Fibroblast of skin of scalp (primary cell): ENCODE data around the gene MAP7D2.
A peak's percentile ranks its signal among the peaks of the same experiment; 100 is the strongest.

Experiments used
- DNase-seq: peaks from one replicate; pipeline ENCODE4 v3.0.0-alpha.2; 2013

Gene MAP7D2

GRCh38 chrX:20112022-20112774 lies 4.5 kb downstream of the MAP7D2 start:
- no peak for DNase-seq

- no peak for DNase-seq
These were observed 5.4 kb downstream of the MAP7D2 start for GRCh38 chrX:20111271-20111670.

GRCh38 chrX:20101934-20102581 lies 14.6 kb downstream of the MAP7D2 start:
- no peak for DNase-seq

GRCh38 chrX:20091499-20091898 lies 25.2 kb downstream of the MAP7D2 start:
- no peak for DNase-seq

GRCh38 chrX:20089845-20090244 lies 26.9 kb downstream of the MAP7D2 start:
- DNase-seq, result peak; percentile 24

- no peak for DNase-seq
These were observed 36.4 kb downstream of the MAP7D2 start for GRCh38 chrX:20080277-20080676.

- no peak for DNase-seq
These were observed 45.1 kb downstream of the MAP7D2 start for GRCh38 chrX:20071511-20072079.

- DNase-seq, result peak; percentile 80
These were observed 48.8 kb downstream of the MAP7D2 start for GRCh38 chrX:20067709-20068561.

- peak; percentile 49 for DNase-seq
These were observed 49.6 kb downstream of the MAP7D2 start for GRCh38 chrX:20066968-20067708.

GRCh38 chrX:20063716-20064351 lies 52.9 kb downstream of the MAP7D2 start:
- no peak for DNase-seq

- no peak for DNase-seq
These were observed 53.6 kb downstream of the MAP7D2 start for GRCh38 chrX:20063153-20063552.

GRCh38 chrX:20061855-20062254 lies 54.9 kb downstream of the MAP7D2 start:
- no peak for DNase-seq

- DNase-seq, result no peak
These were observed 55.6 kb downstream of the MAP7D2 start for GRCh38 chrX:20060961-20061748.

- peak; percentile 2 for DNase-seq
These were observed 57.1 kb downstream of the MAP7D2 start for GRCh38 chrX:20059467-20060128.

GRCh38 chrX:20057479-20057878 lies 59.2 kb downstream of the MAP7D2 start:
- DNase-seq, result no peak

GRCh38 chrX:20056704-20057103 lies 60.0 kb downstream of the MAP7D2 start:
- DNase-seq, result no peak

- no peak for DNase-seq
These were observed 63.2 kb downstream of the MAP7D2 start for GRCh38 chrX:20053537-20053936.

- DNase-seq, result no peak
These were observed 69.8 kb downstream of the MAP7D2 start for GRCh38 chrX:20046864-20047263.

- DNase-seq, result no peak
These were observed 70.5 kb downstream of the MAP7D2 start for GRCh38 chrX:20046223-20046622.

- DNase-seq, result no peak
These were observed 74.5 kb downstream of the MAP7D2 start for GRCh38 chrX:20042221-20042620.
